ENCODE results near the gene CLIC6.

GRCh38 chr21:34698270-34699015 lies 29.6 kb downstream of the CLIC6 start:
- TF ChIP-seq CTCF (conservative IDR thresholded peaks at IDR 0.05): no peak
- TF ChIP-seq ZFX (IDR thresholded peaks at IDR 0.05): no peak

All from C4-2B (cell line).